D721Med (cell line): ENCODE data around the gene SYNE1.

Experiments used
- DNase-seq: peaks from one replicate; pipeline ENCODE4 v3.0.0; 2011; ENCODE audit warnings: low spot score; ENCODE audit not compliant: insufficient read length
- FAIRE-seq: peaks from 2 replicates; lab custom pipeline; 2011; peaks lifted over from hg19 to GRCh38; lab: Jason Lieb, UNC
- TF ChIP-seq, protein P1 (sequence below): IDR thresholded peaks from 2 replicates; pipeline ENCODE4 v1.5.1; 2012; ENCODE audit warnings: mild to moderate bottlenecking, control low read depth; ENCODE audit not compliant: insufficient read depth; ENCODE audit errors: missing control alignments

The SYNE1 gene

DNA sequence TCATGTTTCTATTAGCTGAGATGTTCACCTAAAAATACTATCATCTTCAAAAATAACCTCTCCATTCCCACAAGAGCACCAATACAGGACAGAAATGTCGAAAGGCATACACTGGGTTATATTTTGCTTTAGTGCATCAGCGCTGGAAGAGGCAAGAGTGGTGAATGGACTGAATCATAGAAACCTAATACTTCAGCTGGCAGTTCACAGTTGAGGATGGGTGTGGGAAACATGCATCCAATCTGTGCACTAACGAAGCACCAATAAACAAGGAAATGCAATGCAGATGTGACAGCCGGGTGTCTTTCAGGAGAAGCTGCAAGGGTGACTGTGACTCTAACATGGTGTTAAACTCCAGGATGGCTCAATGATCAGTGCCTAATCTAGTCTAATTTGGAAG is 463.8 kb downstream of the SYNE1 start:
- FAIRE-seq: no peak

DNA sequence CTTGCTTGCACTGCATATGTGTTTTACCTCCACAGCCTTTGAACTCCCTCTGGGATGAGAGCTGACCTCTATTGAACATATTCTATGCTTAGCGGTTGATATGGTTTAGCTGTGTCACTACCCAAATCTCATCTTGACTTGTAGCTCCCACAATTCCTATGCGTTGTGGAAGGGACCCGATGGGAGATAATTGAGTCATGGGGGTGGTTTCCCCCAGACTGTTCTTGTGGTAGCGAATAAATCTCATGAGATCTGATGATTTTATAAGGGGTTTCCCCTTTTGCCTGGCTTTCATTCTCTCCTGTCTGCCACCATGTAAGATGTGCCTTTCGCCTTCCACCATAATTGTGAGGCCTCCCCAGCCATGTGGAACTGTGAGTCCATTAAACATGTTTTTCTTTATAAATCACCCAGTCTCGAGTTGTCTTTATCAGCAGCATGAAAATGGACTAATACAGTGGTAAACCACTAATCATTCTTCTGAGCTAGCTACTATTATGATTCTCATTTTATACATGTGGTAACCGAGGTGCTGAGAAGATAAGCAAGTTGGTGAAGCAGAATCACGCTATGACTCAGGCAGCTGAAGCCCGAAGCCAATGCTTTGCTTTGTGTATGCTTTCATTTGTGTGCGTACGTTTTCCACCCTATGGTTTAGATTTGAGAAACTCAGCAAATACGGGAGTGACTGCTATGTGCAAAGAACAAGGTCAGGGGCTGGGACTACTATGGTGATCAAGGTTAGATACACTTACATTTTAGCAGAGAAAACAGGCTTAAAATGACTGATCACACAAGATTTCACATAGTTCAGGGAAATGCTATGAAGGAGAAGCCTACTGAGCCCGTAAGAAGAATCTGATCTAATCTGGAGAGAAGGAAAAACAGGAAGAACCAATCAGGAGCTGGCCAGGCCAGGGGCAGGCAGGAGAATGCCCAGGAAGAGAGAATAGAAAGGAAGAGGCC is 466.2 kb downstream of the SYNE1 start:
- TF ChIP-seq, protein P1, sequence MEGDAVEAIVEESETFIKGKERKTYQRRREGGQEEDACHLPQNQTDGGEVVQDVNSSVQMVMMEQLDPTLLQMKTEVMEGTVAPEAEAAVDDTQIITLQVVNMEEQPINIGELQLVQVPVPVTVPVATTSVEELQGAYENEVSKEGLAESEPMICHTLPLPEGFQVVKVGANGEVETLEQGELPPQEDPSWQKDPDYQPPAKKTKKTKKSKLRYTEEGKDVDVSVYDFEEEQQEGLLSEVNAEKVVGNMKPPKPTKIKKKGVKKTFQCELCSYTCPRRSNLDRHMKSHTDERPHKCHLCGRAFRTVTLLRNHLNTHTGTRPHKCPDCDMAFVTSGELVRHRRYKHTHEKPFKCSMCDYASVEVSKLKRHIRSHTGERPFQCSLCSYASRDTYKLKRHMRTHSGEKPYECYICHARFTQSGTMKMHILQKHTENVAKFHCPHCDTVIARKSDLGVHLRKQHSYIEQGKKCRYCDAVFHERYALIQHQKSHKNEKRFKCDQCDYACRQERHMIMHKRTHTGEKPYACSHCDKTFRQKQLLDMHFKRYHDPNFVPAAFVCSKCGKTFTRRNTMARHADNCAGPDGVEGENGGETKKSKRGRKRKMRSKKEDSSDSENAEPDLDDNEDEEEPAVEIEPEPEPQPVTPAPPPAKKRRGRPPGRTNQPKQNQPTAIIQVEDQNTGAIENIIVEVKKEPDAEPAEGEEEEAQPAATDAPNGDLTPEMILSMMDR: no peak
- DNase-seq (no peak), FAIRE-seq (no peak)

More for the DNA sequence above, 463.8 kb downstream of the SYNE1 start:
- no peak for DNase-seq
- TF ChIP-seq, protein P1: no peak

DNA sequence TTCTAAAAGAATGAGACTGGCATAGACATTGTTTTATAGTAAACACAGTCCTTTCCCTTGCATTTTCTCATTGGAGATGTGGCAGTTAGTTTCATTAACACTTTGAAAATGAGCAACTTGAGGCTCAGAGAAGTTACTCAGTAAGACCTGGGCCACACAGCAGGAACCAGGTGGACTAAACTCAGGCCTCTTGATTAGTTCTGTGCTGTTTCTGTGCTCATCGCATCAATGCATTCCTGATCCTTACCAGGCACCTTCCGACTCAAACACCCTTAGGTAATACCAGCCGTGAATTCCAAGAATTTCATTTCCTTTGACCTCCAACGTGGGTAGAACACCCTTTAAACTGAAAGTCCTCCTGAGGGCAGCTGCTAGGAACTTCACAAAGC is 466.9 kb downstream of the SYNE1 start:
- no peak for FAIRE-seq
- no peak for DNase-seq
- TF ChIP-seq, protein P1: no peak

DNA sequence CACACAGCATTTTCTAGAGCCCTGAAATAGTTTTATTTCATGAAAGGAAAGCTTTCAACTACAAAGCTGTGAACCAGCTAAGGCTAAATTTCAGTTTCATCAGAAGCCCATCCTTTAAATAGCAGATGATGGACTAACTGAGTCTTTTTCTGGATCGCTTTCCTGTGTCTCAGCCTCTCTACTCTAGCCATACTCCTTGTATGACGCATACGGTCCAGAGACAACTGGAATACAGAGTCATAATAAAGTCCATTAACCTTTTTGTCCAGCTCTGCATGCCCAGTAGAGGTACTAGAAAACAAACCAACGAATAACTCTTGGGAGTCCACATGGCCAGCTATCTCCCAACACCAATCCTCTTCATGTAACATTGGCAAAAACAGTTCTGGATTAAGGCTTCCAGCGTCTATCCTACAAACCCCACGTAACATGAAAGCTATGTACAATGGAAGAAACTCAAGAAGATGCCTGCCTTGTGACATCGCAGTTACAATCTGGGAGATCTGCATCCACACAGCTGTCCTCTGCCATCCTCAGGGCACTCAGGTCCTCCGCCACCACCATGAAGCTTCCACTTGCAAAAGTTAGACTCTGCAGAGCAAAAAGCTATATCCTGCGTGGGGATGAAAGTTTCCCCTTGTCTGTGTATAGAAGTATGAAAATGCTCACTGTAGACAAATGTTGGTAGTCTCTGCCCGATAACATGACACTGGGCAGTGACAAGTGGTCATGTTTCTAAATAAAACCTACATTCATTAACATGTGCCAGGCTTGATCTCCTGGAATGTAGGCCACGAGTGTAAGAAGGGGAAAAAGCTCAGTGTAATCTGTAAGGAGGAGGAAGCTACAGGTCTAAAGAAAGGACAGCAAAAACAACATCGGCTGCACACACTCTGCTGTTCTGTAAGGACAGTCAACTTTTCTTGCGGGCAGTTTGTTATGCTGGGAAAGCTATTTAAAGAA is 469.2 kb downstream of the SYNE1 start:
- FAIRE-seq (no peak), DNase-seq (no peak)
- TF ChIP-seq, protein P1: no peak

DNA sequence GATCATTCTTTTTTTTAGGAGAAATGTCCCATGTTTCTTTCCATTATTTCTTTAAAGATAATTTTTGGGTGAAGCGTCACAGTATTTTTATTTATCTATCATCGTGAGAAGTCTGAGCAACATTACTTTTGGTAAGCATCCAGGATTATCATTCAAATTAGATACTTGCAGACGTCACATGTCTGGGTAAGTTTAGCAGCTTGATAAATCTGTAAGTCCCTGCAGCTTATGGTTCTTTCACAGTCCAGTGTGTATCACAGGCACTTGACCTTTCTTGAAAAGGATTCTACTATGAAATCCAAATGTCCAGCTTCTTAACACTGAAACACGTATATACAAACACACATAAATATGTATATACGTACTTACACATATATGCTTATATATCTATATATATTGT is 470.3 kb downstream of the SYNE1 start:
- no peak for FAIRE-seq
- DNase-seq: no peak
- TF ChIP-seq, protein P1: no peak

DNA sequence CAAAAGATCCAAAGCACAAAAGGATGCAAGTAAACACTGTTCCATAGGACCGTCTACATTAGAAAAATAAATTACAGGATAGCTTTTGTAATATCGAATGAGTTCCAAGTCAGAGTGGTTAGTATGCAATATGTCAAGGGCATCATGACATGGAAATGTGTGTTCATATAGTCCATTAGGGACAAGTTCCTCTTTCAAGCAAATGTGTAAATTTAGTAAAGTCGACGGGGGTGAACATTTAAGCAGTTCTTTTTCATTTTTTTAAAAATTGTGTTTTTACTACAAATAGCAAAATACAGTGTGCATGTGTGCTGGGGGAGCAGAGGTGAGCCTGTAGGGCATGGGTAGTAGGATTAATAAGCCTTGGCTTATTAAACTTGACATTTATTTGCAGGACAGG is 470.7 kb downstream of the SYNE1 start:
- DNase-seq (no peak), FAIRE-seq (no peak)
- TF ChIP-seq, protein P1: no peak
